Activated effector memory CD4-positive, alpha-beta T cell treated with Interleukin-2 at 50 U/mL for 16 hours (primary cell): Measurements from ENCODE around the gene MIGA1.
"Not testable (repeated sequence)": the region's sequence is repeated elsewhere in the genome, so short reads cannot be mapped to it uniquely, and the experiment has no call there.

Source experiments
- DNase-seq: peaks from one replicate; pipeline ENCODE4 v3.0.0-alpha.2; 2020

MIGA1 gene

GRCh38 chr1:77797991-77798390 lies 18.5 kb downstream of the MIGA1 start:
- DNase-seq, result no peak

- DNase-seq, result no peak
These were observed 22.6 kb downstream of the MIGA1 start for GRCh38 chr1:77802026-77802425.

GRCh38 chr1:77803371-77803770 lies 23.9 kb downstream of the MIGA1 start:
- DNase-seq, result no peak

- not testable (repeated sequence) for DNase-seq
These were observed 30.5 kb downstream of the MIGA1 start for GRCh38 chr1:77809787-77810462.

- not testable (repeated sequence) for DNase-seq
These were observed 32.1 kb downstream of the MIGA1 start for GRCh38 chr1:77811589-77811988.

- DNase-seq, result no peak
These were observed 38.1 kb downstream of the MIGA1 start for GRCh38 chr1:77817368-77818209.

- no peak for DNase-seq
These were observed 40.7 kb downstream of the MIGA1 start for GRCh38 chr1:77820121-77820520.

- DNase-seq, result no peak
These were observed 44.6 kb downstream of the MIGA1 start for GRCh38 chr1:77824079-77824478.

GRCh38 chr1:77824694-77825093 lies 45.2 kb downstream of the MIGA1 start:
- DNase-seq, result no peak

GRCh38 chr1:77825131-77825709 lies 45.8 kb downstream of the MIGA1 start:
- no peak for DNase-seq

- DNase-seq, result not testable (repeated sequence)
These were observed 47.4 kb downstream of the MIGA1 start for GRCh38 chr1:77826851-77827250.

GRCh38 chr1:77828098-77828497 lies 48.6 kb downstream of the MIGA1 start:
- DNase-seq, result no peak

GRCh38 chr1:77829851-77830250 lies 50.4 kb downstream of the MIGA1 start:
- no peak for DNase-seq

GRCh38 chr1:77830946-77831345 lies 51.5 kb downstream of the MIGA1 start:
- no peak for DNase-seq

- DNase-seq, result no peak
These were observed 52.1 kb downstream of the MIGA1 start for GRCh38 chr1:77831566-77831965.

- no peak for DNase-seq
These were observed 52.7 kb downstream of the MIGA1 start for GRCh38 chr1:77831976-77832711.

- DNase-seq, result no peak
These were observed 53.5 kb downstream of the MIGA1 start for GRCh38 chr1:77832901-77833300.

- no peak for DNase-seq
These were observed 54.2 kb downstream of the MIGA1 start for GRCh38 chr1:77833521-77834100.

GRCh38 chr1:77834771-77835334 lies 55.4 kb downstream of the MIGA1 start:
- no peak for DNase-seq

- DNase-seq, result no peak
These were observed 62.1 kb downstream of the MIGA1 start for GRCh38 chr1:77841574-77841973.

GRCh38 chr1:77845951-77846350 lies 66.5 kb downstream of the MIGA1 start:
- no peak for DNase-seq

GRCh38 chr1:77846966-77847365 lies 67.5 kb downstream of the MIGA1 start:
- DNase-seq, result no peak
